ENCODE measurements around the gene SERINC5.

GRCh38 chr5:80237243-80237642, 18.6 kb downstream of the SERINC5 start:
- TF ChIP-seq EZH2 (IDR thresholded peaks at IDR 0.05; ENCODE audit: borderline replicate concordance, low read depth, low read length, severe bottlenecking) (no peak), CTCF (IDR thresholded peaks at IDR 0.05; ENCODE audit: extremely low read depth in 1 of 2, insufficient read depth in 1 of 2, low read depth in 1 of 2, low read length in 2 of 2) (no peak), MYC (IDR thresholded peaks at IDR 0.05; ENCODE audit: low read depth, low read length) (no peak)

Data from endothelial cell of umbilical vein (primary cell).